K562 (cell line): ENCODE results near the gene ERC2.

Experiments used
- BCL6 ChIP-seq: fragments of 250-450 bp; sonication (Bioruptor Pico); IDR thresholded peaks from 2 replicates; pipeline ENCODE4 v1.4.0; 2020
- EZH2 ChIP-seq: IDR thresholded peaks from 2 replicates; pipeline ENCODE4 v1.6.1; 2012; ENCODE audit warnings: low read depth, mild to moderate bottlenecking, inconsistent platforms, low read length, borderline replicate concordance
- FOSL1 ChIP-seq: fragments of 200-800 bp; sonication (Bioruptor generic); conservative IDR thresholded peaks from 2 replicates; pipeline ENCODE4 v1.6.1; 2016; ENCODE audit warnings: missing genetic modification characterization, missing compliant biosample characterization
- MAFK ChIP-seq: IDR thresholded peaks from 2 replicates; pipeline ENCODE4 v1.6.1; 2011; ENCODE audit warnings: low read length, improper control_type of control experiment
- NFE2 ChIP-seq: IDR thresholded peaks from 2 replicates; pipeline ENCODE4 v1.6.1; 2014; ENCODE audit warnings: antibody characterized with exemption, low read depth
- SETDB1 ChIP-seq: IDR thresholded peaks from one replicate; pipeline ENCODE4 v1.6.1; 2012; ENCODE audit warnings: low read length, control low read depth, inconsistent platforms
- SRSF1 ChIP-seq: fragments of 200-400 bp; formaldehyde crosslinking; IDR thresholded peaks from 2 replicates; pipeline ENCODE4 v1.6.1; 2017; ENCODE audit warnings: mild to moderate bottlenecking, low read depth, low read length, moderate library complexity
- TGIF2 ChIP-seq: sonication (generic); formaldehyde crosslinking; IDR thresholded peaks from 2 replicates; pipeline ENCODE4 v1.8.1; 2022; ENCODE audit warnings: mild to moderate bottlenecking, missing genetic modification reagents, moderate library complexity
- ZC3H11A ChIP-seq: IDR thresholded peaks from 2 replicates; pipeline ENCODE4 v1.6.1; 2012; ENCODE audit warnings: low read depth, low read length, improper control_type of control experiment
- ZNF197 ChIP-seq: fragments of 200-800 bp; sonication (Bioruptor generic); IDR thresholded peaks from 2 replicates; pipeline ENCODE4 v1.6.1; 2016; ENCODE audit warnings: low read depth, missing genetic modification characterization, missing compliant biosample characterization

GRCh38 chr3:55882006-55882405 lies 586.3 kb downstream of the ERC2 start:
- no peak for TF ChIP-seq TGIF2 (CRISPR knock-in tag)
- TF ChIP-seq SETDB1 = no peak
- TF ChIP-seq ZC3H11A = no peak
- TF ChIP-seq SRSF1 = no peak
- TF ChIP-seq FOSL1 (tag) = no peak
- no peak for TF ChIP-seq ZNF197
- TF ChIP-seq MAFK = no peak
- TF ChIP-seq EZH2 = no peak
- no peak for TF ChIP-seq BCL6 (CRISPR knock-in tag)
- no peak for TF ChIP-seq NFE2
